Measurements from ENCODE around the gene LRP1-AS. TPM values are rescaled to one million over a fixed set of nuclear protein-coding genes. Genes with fewer than 3 reads are reported as not detected.

Gene LRP1-AS
- total RNA-seq, 4 donors from 2014 or later = not detected

GRCh38 chr12:57129321-57129842, 18.0 kb downstream of the LRP1-AS start:
- intact Hi-C loops (cut with DNase I) = no loop called here
- WGBS, 2 donors = 9 to 11% methylated on average over 4 to 6 of the region's 12 CpGs

GRCh38 chr12:57128519-57129247, 18.7 kb downstream of the LRP1-AS start:
- peaks cover 0 to 13% (median 0%) of the 10 kb centered on the region in 4 donors for H3K27me3 ChIP-seq
- H3K9me3 ChIP-seq = no peaks in the 10 kb centered on the region
- DNase-seq = no peak
- no peak for TF ChIP-seq POLR2A (IDR thresholded peaks at IDR 0.05)
- TF ChIP-seq CTCF (IDR thresholded peaks at IDR 0.05) = no peak
- peaks cover 42 to 79% (median 52%) of the 10 kb centered on the region in 3 donors for H3K4me1 ChIP-seq
- peak overlapping the region; percentile 69 to 87 (median 76) for H3K4me3 ChIP-seq
- peak overlapping the region; percentile 97 to 100 (median 98) for H3K27ac ChIP-seq
- WGBS, 2 donors = 0 to 7% methylated on average over 10 of the region's 35 CpGs
- intact Hi-C loops (cut with DNase I) = no loop called here
- H3K36me3 ChIP-seq = no peaks in the 10 kb centered on the region

More at GRCh38 chr12:57129321-57129842, 18.0 kb downstream of the LRP1-AS start:
- Histone ChIP-seq H3K36me3 (peaks cover 0 to 2% (median 0%) of the 10 kb centered on the region in 3 donors), H3K4me3 (peak overlapping the region; percentile 69 to 87 (median 76)), H3K27me3 (peaks cover 0 to 13% (median 0%) of the 10 kb centered on the region in 4 donors), H3K4me1 (peaks cover 47 to 85% (median 57%) of the 10 kb centered on the region in 3 donors), H3K27ac (peak overlapping the region; percentile 97 to 100 (median 98)), H3K9me3 (no peaks in the 10 kb centered on the region)
- DNase-seq = no peak
- TF ChIP-seq POLR2A (IDR thresholded peaks at IDR 0.05) (no peak), CTCF (IDR thresholded peaks at IDR 0.05) (no peak)

GRCh38 chr12:57127726-57128518, 19.5 kb downstream of the LRP1-AS start, which contains the start of gene LRP1:
Gene LRP1 (plus strand): TSS chr12:57128483. CDS start chr12:57128965, 482 bp downstream.
- peaks cover 0 to 13% (median 0%) of the 10 kb centered on the region in 4 donors for H3K27me3 ChIP-seq
- H3K4me3 ChIP-seq = peak within 1 kb of the TSS; percentile 69 to 87 (median 76)
- peaks cover 36 to 72% (median 51%) of the 10 kb centered on the region in 3 donors for H3K4me1 ChIP-seq
- TF ChIP-seq POLR2A (IDR thresholded peaks at IDR 0.05) (peak in 3 of 4 donors; percentile 77 to 85 (median 82)), CTCF (IDR thresholded peaks at IDR 0.05) (peak in 1 of 6 experiments; percentile 4)
- intact Hi-C loops (cut with DNase I) = loop anchor here (2.0 kb wide), 1 partner anchor 55 kb away; no protein-coding TSS in a partner anchor
- WGBS, 2 donors = 0% methylated on average over 19 to 23 of the region's 57 CpGs
- no peaks in the 10 kb centered on the region for H3K36me3 ChIP-seq
- H3K9me3 ChIP-seq = no peaks in the 10 kb centered on the region
- no peak for DNase-seq
- H3K27ac ChIP-seq = peak within 1 kb of the TSS; percentile 97 to 100 (median 98)

GRCh38 chr12:57127101-57127725, 20.2 kb downstream of the LRP1-AS start:
- Histone ChIP-seq H3K4me3 (peak overlapping the region; percentile 69 to 87 (median 76)), H3K27ac (peak overlapping the region; percentile 97 to 100 (median 98)), H3K9me3 (no peaks in the 10 kb centered on the region), H3K36me3 (no peaks in the 10 kb centered on the region), H3K27me3 (peaks cover 0 to 13% (median 0%) of the 10 kb centered on the region in 4 donors), H3K4me1 (peaks cover 29 to 65% (median 44%) of the 10 kb centered on the region in 3 donors)
- intact Hi-C loops (cut with DNase I) = loop anchor here (2.0 kb wide), 1 partner anchor 56 kb away; no protein-coding TSS in a partner anchor
- no peak for TF ChIP-seq POLR2A (IDR thresholded peaks at IDR 0.05)
- peak in 3 of 6 experiments; percentile 24 to 43 (median 36) for TF ChIP-seq CTCF (IDR thresholded peaks at IDR 0.05)
- 3 to 5% methylated on average over 13 to 14 of the region's 26 CpGs for WGBS, 2 donors
- DNase-seq = no peak
